Mammary epithelial cell (primary cell): ENCODE measurements around the gene CASZ1.

Experiments used
- CTCF ChIP-seq, 2 donors: IDR thresholded peaks in 1 of 2; conservative IDR thresholded peaks in 1 of 2; 2 replicates each; pipeline ENCODE4 v1.5.1; 2011 to 2012; ENCODE audit warnings: inconsistent platforms in 2 of 2, low read length in 2 of 2, mild to moderate bottlenecking in 2 of 2, control low read depth in 1 of 2, low read depth in 1 of 2; ENCODE audit not compliant: insufficient read depth in 1 of 2; ENCODE audit errors: extremely low read depth in 1 of 2
- EZH2 ChIP-seq: IDR thresholded peaks from 2 replicates; pipeline ENCODE4 v1.6.1; 2012; ENCODE audit warnings: low read length, inconsistent platforms, borderline replicate concordance

- TF ChIP-seq CTCF (conservative IDR thresholded peaks at IDR 0.05 in 1 of 2, IDR thresholded peaks at IDR 0.05 in 1 of 2; ENCODE audit: extremely low read depth in 1 of 2, insufficient read depth in 1 of 2, low read depth in 1 of 2, low read length in 2 of 2) (no peak), EZH2 (no peak)
Observed at GRCh38 chr1:10651389-10651766, 145.1 kb downstream of the CASZ1 start.
